22Rv1 (cell line): Measurements from ENCODE around the gene S1PR2.
"Not testable (repeated sequence)": the region's sequence is repeated elsewhere in the genome, so short reads cannot be mapped to it uniquely, and the experiment has no call there.

Source experiments
- H3K27ac ChIP-seq: fragments of 450-650 bp; 2 replicates; pipeline ENCODE4 v1.5.1; 2017
- CTCF ChIP-seq: fragments of 450-650 bp; IDR thresholded peaks from 2 replicates; pipeline ENCODE4 v1.5.1; 2017; ENCODE audit warnings: mild to moderate bottlenecking
- ZFX ChIP-seq: fragments of 450-650 bp; IDR thresholded peaks from 2 replicates; pipeline ENCODE4 v1.6.1; 2017; ENCODE audit warnings: antibody characterized with exemption, borderline replicate concordance

The S1PR2 gene

GRCh38 chr19:10182847-10183246 is 48.3 kb downstream of the S1PR2 start:
- no peak overlapping the region for H3K27ac ChIP-seq
- TF ChIP-seq CTCF (no peak), ZFX (no peak)

- H3K27ac ChIP-seq = no peak overlapping the region
- TF ChIP-seq CTCF (no peak), ZFX (no peak)
Observed at GRCh38 chr19:10182076-10182475, 49.1 kb downstream of the S1PR2 start.

GRCh38 chr19:10180459-10180858 is 50.7 kb downstream of the S1PR2 start:
- TF ChIP-seq ZFX = no peak
- H3K27ac ChIP-seq = no peak overlapping the region

- not testable (repeated sequence) for H3K27ac ChIP-seq
Observed at GRCh38 chr19:10180024-10180423, 51.1 kb downstream of the S1PR2 start.

- TF ChIP-seq CTCF (no peak), ZFX (no peak)
- no peak overlapping the region for H3K27ac ChIP-seq
Observed at GRCh38 chr19:10173527-10173926, 57.6 kb downstream of the S1PR2 start.
